Coronary artery (tissue), 2 donors: ENCODE data around the gene DDX23.

Experiments used
- DNase-seq: peaks from one replicate; pipeline ENCODE4 v3.0.0-alpha.2; 2017; ENCODE audit warnings: low spot score
- H3K27ac ChIP-seq, 2 donors: fragments of 200-600 bp; sonication (generic); one replicate each; pipeline ENCODE4 v1.5.1; 2016 to 2019
- H3K4me3 ChIP-seq: fragments of 200-600 bp; sonication (generic); 2 replicates; pipeline ENCODE4 v1.5.1; 2016; ENCODE audit warnings: mild to moderate bottlenecking, moderate library complexity
- TF ChIP-seq, protein P1 (sequence below): fragments of 200-600 bp; sonication (generic); IDR thresholded peaks from one replicate; pipeline ENCODE4 v1.5.1; 2019; ENCODE audit warnings: antibody characterized with exemption

DDX23 gene

GRCh38 chr12:48793696-48794095 is 58.3 kb downstream of the DDX23 start:
- H3K27ac ChIP-seq: no peak overlapping the region

GRCh38 chr12:48789858-48790326 is 62.1 kb downstream of the DDX23 start:
- Histone ChIP-seq H3K4me3 (peak overlapping the region; percentile 84), H3K27ac (peak overlapping the region; percentile 96)
- DNase-seq: no peak
- TF ChIP-seq, protein P1, sequence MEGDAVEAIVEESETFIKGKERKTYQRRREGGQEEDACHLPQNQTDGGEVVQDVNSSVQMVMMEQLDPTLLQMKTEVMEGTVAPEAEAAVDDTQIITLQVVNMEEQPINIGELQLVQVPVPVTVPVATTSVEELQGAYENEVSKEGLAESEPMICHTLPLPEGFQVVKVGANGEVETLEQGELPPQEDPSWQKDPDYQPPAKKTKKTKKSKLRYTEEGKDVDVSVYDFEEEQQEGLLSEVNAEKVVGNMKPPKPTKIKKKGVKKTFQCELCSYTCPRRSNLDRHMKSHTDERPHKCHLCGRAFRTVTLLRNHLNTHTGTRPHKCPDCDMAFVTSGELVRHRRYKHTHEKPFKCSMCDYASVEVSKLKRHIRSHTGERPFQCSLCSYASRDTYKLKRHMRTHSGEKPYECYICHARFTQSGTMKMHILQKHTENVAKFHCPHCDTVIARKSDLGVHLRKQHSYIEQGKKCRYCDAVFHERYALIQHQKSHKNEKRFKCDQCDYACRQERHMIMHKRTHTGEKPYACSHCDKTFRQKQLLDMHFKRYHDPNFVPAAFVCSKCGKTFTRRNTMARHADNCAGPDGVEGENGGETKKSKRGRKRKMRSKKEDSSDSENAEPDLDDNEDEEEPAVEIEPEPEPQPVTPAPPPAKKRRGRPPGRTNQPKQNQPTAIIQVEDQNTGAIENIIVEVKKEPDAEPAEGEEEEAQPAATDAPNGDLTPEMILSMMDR: no peak

More at GRCh38 chr12:48793696-48794095, 58.3 kb downstream of the DDX23 start:
- DNase-seq: no peak
- H3K4me3 ChIP-seq: no peak overlapping the region
- TF ChIP-seq, protein P1: no peak

DNA sequence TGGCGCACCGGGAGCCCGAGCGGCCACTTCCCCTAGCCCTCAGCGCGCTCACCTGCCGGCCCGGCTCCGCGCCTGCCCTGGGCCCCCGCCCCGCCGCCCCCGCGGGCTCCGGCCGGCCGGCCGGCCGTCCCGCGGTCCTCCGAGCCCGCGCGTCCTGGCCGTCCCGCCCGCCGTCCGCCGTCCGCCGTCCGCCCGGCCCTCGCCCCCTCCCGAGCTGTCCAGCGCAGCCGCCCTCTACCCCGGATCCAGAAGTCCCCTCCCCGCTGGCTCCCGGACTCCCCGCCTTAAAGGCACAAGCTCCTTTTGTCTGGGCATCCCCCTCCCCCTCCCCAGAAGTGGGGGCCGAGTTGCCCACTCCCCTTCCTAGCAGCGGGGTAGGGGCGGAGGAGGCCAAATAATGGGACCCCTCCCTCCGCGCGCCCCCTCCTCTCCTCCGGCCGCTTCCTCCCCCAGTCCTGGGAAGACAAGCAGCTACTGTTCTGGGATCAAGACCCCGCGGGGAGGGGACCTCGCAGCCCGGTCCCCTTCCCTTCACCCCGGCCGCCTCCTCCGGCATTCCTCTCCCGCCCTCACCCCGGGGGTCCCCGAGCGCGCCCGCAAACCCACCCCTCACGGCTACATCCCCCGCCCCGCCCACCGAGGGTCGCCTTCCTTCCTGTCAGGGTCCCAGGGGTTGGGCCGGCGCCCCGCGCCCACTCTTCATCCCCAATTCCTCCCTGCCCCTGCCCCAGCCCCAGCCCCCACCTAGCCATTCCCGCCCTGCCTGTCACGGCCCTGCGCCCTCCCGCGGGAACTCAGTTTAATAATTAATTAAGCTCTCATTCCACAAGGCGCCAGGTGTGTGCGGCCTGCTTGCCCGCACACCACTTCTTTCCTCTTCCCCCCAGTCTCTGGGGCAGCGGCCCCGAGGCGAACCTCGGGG is 62.8 kb downstream of the DDX23 start, which contains the start of gene ADCY6:
TSS of gene ADCY6 (minus strand) at position 236 of the 922 bp plus-strand sequence. CDS start 5,655 bp downstream, outside the sequence.
- Histone ChIP-seq H3K27ac (peak within 1 kb of the TSS; percentile 96), H3K4me3 (peak within 1 kb of the TSS; percentile 84)
- peak; percentile 88 for DNase-seq
- TF ChIP-seq, protein P1: no peak

DNA sequence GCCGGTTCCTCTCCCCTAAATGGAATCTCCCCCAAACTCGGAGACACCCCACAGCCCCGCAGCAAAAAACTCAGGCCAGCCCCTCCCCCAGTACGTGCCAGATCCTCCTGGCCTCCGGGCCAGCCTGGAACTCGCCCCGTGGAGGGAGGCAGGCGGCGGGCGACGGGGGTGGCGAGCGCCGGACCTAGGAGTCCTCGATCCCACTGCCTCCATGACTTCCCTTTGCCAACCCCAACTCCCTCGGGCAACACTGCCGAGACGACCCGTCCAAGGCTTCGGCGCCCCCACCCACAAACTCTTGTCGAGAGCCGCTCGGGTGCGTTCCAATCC is 63.5 kb downstream of the DDX23 start:
- DNase-seq: no peak
- peak overlapping the region; percentile 96 for H3K27ac ChIP-seq
- H3K4me3 ChIP-seq: peak overlapping the region; percentile 84
- TF ChIP-seq, protein P1: no peak

GRCh38 chr12:48787791-48788523 is 64.0 kb downstream of the DDX23 start:
- no peak for DNase-seq
- Histone ChIP-seq H3K27ac (peak overlapping the region; percentile 96), H3K4me3 (peak overlapping the region; percentile 84)
- TF ChIP-seq, protein P1: no peak

- H3K4me3 ChIP-seq: peak overlapping the region; percentile 84
- DNase-seq: no peak
- peak overlapping the region; percentile 96 for H3K27ac ChIP-seq
- TF ChIP-seq, protein P1: no peak
Measured at GRCh38 chr12:48786591-48787544, 65.1 kb downstream of the DDX23 start.
